HepG2 (cell line): Measurements from ENCODE around the gene NEK11.

Experiments
- EZH2 ChIP-seq: conservative IDR thresholded peaks from 2 replicates; pipeline ENCODE4 v1.6.1; 2012; ENCODE audit warnings: mild to moderate bottlenecking, low read depth, low read length, moderate library complexity
- NAIF1 ChIP-seq: sonication (generic); formaldehyde crosslinking; IDR thresholded peaks from 2 replicates; pipeline ENCODE4 v1.5.0; 2020; ENCODE audit warnings: mild to moderate bottlenecking, missing genetic modification reagents, borderline replicate concordance
- SMAD3 ChIP-seq: sonication (generic); formaldehyde crosslinking; IDR thresholded peaks from 2 replicates; pipeline ENCODE4 v1.4.0; 2020; ENCODE audit warnings: missing genetic modification reagents
- ZNF777 ChIP-seq: sonication (generic); formaldehyde crosslinking; IDR thresholded peaks from 2 replicates; pipeline ENCODE4 v1.4.0; 2020; ENCODE audit warnings: missing genetic modification reagents
- ZNF788 ChIP-seq: sonication (generic); formaldehyde crosslinking; IDR thresholded peaks from 2 replicates; pipeline ENCODE4 v1.5.0; 2020; ENCODE audit warnings: mild to moderate bottlenecking, missing genetic modification reagents, borderline replicate concordance
- TF ChIP-seq, protein P1 (sequence below): sonication (generic); formaldehyde crosslinking; IDR thresholded peaks from 2 replicates; pipeline ENCODE4 v1.5.1; 2020; ENCODE audit warnings: mild to moderate bottlenecking, missing genetic modification reagents, moderate library complexity
- TF ChIP-seq, protein P2 (sequence below): sonication (generic); formaldehyde crosslinking; IDR thresholded peaks from 2 replicates; pipeline ENCODE4 v1.5.0; 2020; ENCODE audit warnings: mild to moderate bottlenecking, missing genetic modification reagents, moderate library complexity
- TF ChIP-seq, protein P3 (sequence below), 2 experiments: sonication (generic) in 1 of 2; formaldehyde crosslinking in 1 of 2; IDR thresholded peaks; 2 replicates each; pipeline versions ENCODE4 v1.6.1 to v1.9.0; 2014 to 2022; ENCODE audit warnings: antibody characterized with exemption in 1 of 2, borderline replicate concordance in 1 of 2, inconsistent platforms in 1 of 2, low read depth in 1 of 2, missing genetic modification reagents in 1 of 2

DNA sequence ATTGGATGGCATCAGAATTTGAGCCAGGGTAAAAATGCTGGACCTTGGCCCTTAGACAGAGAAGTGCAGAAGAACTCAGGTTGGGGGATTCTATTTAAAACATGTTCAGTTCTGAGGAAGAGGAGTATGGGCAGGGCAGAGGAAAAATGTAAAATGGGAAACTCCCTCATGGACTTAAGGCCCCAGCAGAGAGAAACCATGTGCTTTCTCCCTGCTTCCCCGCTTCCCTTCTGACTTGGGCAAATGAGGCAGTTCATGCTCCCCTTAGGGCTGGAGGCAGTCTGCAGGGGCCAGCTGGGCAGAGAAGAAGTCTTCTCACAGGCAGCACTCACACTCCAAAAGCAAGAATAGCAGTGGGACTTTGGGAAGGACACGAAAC lies 345.0 kb downstream of the NEK11 start:
- TF ChIP-seq EZH2 (no peak), ZNF777 (CRISPR knock-in tag) (no peak), ZNF788 (CRISPR knock-in tag) (no peak), NAIF1 (CRISPR knock-in tag) (no peak), SMAD3 (CRISPR knock-in tag) (no peak)
- TF ChIP-seq, protein P1, sequence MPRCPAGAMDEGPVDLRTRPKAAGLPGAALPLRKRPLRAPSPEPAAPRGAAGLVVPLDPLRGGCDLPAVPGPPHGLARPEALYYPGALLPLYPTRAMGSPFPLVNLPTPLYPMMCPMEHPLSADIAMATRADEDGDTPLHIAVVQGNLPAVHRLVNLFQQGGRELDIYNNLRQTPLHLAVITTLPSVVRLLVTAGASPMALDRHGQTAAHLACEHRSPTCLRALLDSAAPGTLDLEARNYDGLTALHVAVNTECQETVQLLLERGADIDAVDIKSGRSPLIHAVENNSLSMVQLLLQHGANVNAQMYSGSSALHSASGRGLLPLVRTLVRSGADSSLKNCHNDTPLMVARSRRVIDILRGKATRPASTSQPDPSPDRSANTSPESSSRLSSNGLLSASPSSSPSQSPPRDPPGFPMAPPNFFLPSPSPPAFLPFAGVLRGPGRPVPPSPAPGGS (CRISPR knock-in tag), result no peak
- TF ChIP-seq, protein P2, sequence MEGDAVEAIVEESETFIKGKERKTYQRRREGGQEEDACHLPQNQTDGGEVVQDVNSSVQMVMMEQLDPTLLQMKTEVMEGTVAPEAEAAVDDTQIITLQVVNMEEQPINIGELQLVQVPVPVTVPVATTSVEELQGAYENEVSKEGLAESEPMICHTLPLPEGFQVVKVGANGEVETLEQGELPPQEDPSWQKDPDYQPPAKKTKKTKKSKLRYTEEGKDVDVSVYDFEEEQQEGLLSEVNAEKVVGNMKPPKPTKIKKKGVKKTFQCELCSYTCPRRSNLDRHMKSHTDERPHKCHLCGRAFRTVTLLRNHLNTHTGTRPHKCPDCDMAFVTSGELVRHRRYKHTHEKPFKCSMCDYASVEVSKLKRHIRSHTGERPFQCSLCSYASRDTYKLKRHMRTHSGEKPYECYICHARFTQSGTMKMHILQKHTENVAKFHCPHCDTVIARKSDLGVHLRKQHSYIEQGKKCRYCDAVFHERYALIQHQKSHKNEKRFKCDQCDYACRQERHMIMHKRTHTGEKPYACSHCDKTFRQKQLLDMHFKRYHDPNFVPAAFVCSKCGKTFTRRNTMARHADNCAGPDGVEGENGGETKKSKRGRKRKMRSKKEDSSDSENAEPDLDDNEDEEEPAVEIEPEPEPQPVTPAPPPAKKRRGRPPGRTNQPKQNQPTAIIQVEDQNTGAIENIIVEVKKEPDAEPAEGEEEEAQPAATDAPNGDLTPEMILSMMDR (CRISPR knock-in tag), result no peak
- TF ChIP-seq, protein P3, sequence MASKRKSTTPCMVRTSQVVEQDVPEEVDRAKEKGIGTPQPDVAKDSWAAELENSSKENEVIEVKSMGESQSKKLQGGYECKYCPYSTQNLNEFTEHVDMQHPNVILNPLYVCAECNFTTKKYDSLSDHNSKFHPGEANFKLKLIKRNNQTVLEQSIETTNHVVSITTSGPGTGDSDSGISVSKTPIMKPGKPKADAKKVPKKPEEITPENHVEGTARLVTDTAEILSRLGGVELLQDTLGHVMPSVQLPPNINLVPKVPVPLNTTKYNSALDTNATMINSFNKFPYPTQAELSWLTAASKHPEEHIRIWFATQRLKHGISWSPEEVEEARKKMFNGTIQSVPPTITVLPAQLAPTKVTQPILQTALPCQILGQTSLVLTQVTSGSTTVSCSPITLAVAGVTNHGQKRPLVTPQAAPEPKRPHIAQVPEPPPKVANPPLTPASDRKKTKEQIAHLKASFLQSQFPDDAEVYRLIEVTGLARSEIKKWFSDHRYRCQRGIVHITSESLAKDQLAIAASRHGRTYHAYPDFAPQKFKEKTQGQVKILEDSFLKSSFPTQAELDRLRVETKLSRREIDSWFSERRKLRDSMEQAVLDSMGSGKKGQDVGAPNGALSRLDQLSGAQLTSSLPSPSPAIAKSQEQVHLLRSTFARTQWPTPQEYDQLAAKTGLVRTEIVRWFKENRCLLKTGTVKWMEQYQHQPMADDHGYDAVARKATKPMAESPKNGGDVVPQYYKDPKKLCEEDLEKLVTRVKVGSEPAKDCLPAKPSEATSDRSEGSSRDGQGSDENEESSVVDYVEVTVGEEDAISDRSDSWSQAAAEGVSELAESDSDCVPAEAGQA (IDR thresholded peaks at IDR 0.05; ENCODE audit: low read depth), result no peak
- TF ChIP-seq, protein P3 (CRISPR knock-in tag; IDR thresholded peaks at IDR 0.05; ENCODE audit: borderline replicate concordance), result no peak
